Fibroblast of the conjunctiva (primary cell): ENCODE data around the gene RAI1.

ENCODE experiments used
- DNase-seq: peaks from one replicate; pipeline ENCODE4 v3.0.0-alpha.2; 2010; ENCODE audit warnings: low read depth

The RAI1 gene

GRCh38 chr17:17815436-17816200, 134.4 kb downstream of the RAI1 start:
- no peak for DNase-seq

GRCh38 chr17:17816240-17816814, 135.1 kb downstream of the RAI1 start:
- no peak for DNase-seq

- DNase-seq = no peak
Measured at GRCh38 chr17:17816831-17817551, 135.7 kb downstream of the RAI1 start.

GRCh38 chr17:17817552-17817947, 136.3 kb downstream of the RAI1 start:
- DNase-seq = no peak

- DNase-seq = no peak
Measured at GRCh38 chr17:17818088-17818526, 136.8 kb downstream of the RAI1 start.

GRCh38 chr17:17819111-17819510, 137.9 kb downstream of the RAI1 start:
- DNase-seq = no peak

DNA sequence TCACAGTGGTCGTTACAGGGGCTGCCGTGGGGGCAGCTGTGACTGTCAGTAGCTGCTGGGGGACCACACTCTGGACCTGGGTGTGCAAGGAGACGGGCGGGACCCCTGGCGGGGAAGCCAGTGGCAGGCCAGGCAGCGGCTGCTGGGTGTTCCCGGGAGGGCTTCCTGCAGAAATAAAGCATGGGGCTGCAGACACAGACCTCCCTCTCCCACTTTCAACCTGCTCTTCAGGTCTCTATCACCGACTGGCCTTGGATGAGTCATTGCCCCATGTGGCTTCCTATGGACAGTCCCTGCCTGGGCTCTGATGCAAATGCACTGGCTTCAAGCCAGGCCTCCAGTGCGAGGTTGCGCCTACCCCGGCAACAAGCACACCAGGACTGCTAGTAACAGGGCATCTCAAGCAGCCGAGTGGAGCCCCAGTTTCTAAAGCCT, 138.3 kb downstream of the RAI1 start:
- peak; percentile 75 for DNase-seq

- no peak for DNase-seq
Measured at GRCh38 chr17:17820046-17820445, 138.8 kb downstream of the RAI1 start.

DNA sequence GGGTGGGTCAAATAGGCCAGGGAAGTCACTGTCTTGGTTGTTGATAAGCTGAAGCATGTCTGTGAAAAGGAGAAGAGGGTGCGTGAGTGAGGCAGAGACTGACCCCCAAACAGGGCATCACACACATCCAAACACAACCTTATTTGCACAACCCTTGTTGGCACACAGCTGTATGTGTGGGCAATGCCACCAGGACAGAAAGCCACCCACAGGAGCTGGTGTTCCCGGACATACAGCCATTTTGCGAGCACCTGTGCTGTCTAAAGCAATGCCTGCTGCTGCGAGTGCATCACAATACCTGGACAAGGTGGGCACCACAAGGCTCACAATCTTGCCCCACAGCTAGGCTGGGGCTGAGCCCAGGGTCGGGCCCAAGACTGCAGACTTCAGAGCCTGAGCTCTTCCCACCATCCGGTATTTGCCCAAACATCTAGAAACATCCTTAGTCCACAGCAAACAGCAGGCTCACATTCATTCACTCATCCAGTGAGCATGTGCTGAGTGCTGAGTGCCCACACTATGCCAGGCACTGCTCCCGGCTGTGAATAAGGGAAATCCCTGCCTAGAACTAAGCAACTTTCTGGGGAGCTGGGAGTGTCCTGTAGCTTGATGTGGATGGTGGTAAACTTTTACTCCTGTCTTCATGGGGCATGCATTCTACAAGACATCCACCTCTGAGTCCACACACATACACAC, 139.4 kb downstream of the RAI1 start:
- DNase-seq = no peak

DNA sequence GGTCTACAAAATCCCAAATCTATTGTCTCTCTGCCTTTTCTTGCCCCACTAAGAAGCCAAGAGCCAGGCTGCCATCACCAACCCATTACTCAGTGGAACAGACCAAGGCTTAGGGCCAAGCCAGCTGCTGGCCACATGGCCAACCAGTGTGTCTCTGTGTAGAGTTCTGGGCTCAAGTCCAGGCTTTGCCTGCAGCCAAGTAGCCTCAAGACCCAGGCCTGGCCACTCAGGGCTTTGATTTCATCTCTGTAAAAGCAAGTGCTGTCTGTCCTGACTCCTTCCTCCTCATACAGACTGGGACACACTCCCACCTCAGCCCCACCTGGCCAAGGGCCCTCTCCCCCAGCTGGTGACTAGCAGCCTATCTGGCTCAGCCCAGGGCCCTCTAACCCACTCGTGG, 140.9 kb downstream of the RAI1 start:
- DNase-seq = peak; percentile 93

DNA sequence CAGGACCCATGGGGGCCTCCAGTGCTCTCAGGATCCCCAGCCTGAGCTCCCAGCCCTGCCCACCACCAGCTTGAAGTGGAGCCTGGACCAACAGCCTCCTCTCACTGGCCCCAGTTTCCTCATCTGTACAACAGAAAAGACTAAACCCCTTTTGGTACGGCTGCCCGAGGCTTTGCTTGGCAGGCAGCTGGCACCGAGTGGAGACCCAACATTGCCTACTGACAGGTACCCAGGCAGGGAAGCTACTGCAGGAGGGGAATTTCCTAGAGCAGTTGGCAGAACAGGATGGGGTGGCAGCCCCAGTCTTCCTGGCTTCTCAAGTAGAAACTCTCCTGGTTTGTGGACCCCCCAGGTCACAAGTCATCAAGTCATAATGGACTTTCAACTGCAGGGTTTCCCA, 141.4 kb downstream of the RAI1 start:
- DNase-seq = no peak

DNA sequence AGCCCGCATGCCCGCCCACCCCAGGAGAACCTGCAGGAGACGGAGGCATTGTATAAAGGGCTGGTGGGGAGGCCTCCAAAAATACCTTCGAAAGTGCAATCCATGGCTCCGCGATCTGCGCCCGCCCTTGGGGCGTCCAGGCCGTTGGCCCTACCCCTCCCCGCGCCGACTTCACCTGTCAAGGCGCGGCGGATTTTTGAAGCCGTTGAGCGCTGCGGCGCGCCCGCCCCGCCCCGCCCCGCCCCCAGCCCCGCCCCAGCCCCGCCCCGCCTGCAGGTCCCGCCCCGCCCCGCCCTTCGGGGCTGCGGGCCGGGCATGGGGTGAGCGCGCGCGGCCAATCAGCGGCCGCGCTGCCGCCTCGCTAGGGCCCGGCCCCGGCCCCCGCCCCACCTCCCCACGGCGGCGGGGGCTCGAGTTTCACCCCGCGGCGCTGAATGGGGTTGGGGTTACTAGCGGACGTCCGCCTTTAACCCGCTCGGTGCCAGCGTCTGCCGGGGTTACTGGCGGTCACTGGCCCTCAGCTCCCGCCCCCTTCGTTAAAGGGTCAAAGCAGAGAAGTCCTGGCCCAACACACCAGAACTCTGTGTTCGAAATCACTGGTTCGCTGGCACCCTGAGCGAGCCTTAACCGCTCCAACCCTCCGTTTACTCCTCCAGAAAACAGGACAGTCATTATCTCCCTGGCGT, 142.3 kb downstream of the RAI1 start:
- DNase-seq = peak; percentile 65

DNA sequence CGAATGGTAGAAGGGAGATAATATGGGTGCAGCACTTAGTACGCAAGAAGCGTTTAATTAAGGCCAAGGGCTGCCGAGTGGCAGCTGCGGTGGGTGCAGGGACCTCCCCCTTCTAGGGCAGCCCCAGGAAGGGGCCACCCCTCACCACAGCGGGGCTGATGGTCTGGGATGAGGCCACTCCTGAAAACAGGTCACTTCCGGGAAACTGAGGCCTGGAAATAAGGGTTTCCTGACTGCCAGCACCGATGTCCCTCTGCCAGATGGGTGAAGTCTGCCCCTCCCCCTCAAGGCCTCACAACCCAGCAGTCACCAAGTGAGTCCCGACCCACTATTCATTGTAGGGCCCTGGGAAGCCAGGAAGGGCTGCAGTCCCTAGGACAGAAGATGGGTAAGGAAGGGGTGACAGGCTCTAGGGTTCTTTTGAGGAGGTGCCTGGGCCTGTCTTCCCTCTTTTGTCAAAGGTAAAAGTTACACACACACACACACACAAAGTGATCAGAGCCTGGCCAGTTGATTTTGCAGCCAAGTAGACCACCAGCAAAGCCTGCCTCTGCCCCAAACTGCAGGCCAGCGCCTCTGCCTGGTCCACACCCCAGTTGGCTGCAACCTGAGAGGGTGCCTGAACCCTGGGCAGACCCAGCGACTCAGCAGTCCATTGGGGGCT, 143.0 kb downstream of the RAI1 start:
- DNase-seq = no peak

- no peak for DNase-seq
Measured at GRCh38 chr17:17824783-17825614, 143.7 kb downstream of the RAI1 start.

DNA sequence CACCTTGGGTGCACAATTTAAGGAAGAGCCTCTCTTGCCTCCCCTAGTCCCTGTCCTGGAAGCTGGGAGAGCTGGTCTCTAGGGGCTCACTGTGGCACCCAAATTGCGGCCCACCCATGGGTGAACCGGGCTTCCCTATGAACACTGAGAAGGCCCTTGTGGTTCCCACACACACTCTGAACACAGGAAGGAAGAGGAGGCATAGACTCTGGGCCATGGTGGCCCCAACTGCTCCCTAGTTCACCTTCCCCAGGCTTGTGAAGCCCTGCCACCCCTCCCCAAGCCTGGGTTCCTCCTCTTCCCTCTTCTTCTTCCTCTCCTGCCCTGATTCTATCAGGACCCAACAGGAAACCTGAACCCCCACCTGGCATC, 145.1 kb downstream of the RAI1 start:
- DNase-seq = no peak

DNA sequence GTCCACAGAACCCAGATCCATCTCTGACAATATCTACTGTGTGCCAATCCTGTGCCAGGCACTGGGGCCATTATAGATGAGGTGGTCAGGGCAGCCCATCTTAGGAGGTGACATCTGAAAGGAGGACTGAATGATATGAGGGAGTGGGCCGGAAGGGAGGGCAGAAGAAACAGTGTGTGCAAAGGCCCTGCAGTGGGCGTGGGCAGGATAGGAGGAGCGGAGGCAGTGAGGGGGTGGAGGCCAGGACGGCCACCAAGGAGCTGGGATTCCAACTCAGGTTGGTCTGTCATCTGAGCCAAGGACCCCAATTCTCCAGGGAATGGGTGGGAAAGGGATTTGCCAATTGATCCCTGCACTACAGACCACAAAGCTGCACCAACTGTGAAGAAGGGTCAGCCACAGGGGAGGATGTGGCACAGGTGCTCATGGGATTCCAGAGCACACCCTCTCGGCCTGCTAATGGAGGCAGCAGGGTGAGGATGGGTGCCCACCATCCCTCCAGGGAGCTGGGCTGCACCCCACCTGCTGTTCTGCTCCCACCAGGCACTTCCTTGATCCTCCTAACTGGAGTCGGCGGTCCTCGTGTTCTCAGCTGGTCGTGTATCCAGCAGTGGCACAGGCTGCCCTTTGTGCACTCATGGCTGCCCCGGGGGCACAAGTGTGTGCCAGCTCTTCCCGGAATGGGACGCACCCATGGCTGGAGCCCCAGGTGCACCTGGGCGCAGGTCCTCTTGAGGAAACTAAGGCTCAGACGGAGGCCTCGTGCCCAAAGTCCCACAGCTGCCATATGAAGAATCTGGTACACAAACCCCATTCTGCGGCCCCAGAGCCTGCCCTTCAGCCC, 145.9 kb downstream of the RAI1 start:
- DNase-seq = no peak

GRCh38 chr17:17827826-17828621, 146.8 kb downstream of the RAI1 start:
- no peak for DNase-seq

GRCh38 chr17:17830269-17830567, 149.0 kb downstream of the RAI1 start:
- no peak for DNase-seq

DNA sequence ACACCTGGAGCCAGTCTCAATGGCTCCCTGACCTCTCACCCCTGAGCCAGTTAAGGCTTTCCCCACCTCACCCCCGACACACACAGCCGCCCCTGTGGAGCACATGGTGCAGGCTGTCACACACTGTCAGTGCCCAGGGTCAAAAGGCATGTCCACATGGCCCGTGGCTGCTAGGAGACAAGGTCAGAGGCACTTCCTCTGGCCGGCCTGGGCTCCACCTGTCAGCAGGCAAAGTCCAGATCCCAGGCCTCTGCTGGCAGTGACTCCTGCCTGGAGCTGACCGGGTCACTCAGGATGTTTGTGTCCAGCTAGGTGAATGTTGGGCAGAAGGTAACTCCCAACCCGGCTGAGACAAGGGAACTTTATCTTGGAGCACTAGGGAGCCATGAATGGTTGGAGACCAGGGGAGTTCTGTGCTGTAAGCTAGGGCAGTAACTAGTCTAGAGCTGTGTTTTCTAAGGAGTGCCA, 149.5 kb downstream of the RAI1 start:
- DNase-seq = no peak
